Right kidney (tissue), 1 donor: ENCODE measurements around the gene ZFAND3.

Experiments used
- DNase-seq: peaks from one replicate; pipeline ENCODE4 v3.0.0-alpha.2; 2016

Gene ZFAND3

GRCh38 chr6:38051819-38052434 is 232.4 kb downstream of the ZFAND3 start:
- no peak for DNase-seq

- DNase-seq = no peak
Observed at GRCh38 chr6:38054527-38055202, 235.1 kb downstream of the ZFAND3 start.

- DNase-seq = no peak
Observed at GRCh38 chr6:38055203-38055589, 235.7 kb downstream of the ZFAND3 start.

GRCh38 chr6:38056361-38056760 is 236.8 kb downstream of the ZFAND3 start:
- no peak for DNase-seq

GRCh38 chr6:38057994-38058393 is 238.5 kb downstream of the ZFAND3 start:
- DNase-seq = no peak

GRCh38 chr6:38062066-38062465 is 242.5 kb downstream of the ZFAND3 start:
- DNase-seq = no peak

- no peak for DNase-seq
Observed at GRCh38 chr6:38063973-38064372, 244.4 kb downstream of the ZFAND3 start.

GRCh38 chr6:38064431-38064830 is 244.9 kb downstream of the ZFAND3 start:
- DNase-seq = no peak

GRCh38 chr6:38065734-38066305 is 246.3 kb downstream of the ZFAND3 start:
- DNase-seq = no peak

GRCh38 chr6:38067263-38067980 is 247.9 kb downstream of the ZFAND3 start:
- no peak for DNase-seq

- no peak for DNase-seq
Observed at GRCh38 chr6:38068854-38069590, 249.5 kb downstream of the ZFAND3 start.

GRCh38 chr6:38077488-38078030 is 258.0 kb downstream of the ZFAND3 start:
- no peak for DNase-seq

- no peak for DNase-seq
Observed at GRCh38 chr6:38078671-38079070, 259.1 kb downstream of the ZFAND3 start.

- no peak for DNase-seq
Observed at GRCh38 chr6:38079107-38079506, 259.6 kb downstream of the ZFAND3 start.

GRCh38 chr6:38079537-38079936 is 260.0 kb downstream of the ZFAND3 start:
- no peak for DNase-seq

GRCh38 chr6:38080360-38080759 is 260.8 kb downstream of the ZFAND3 start:
- DNase-seq = no peak

- DNase-seq = no peak
Observed at GRCh38 chr6:38080889-38081288, 261.4 kb downstream of the ZFAND3 start.

- DNase-seq = no peak
Observed at GRCh38 chr6:38085031-38085430, 265.5 kb downstream of the ZFAND3 start.

- no peak for DNase-seq
Observed at GRCh38 chr6:38086346-38086745, 266.8 kb downstream of the ZFAND3 start.

- no peak for DNase-seq
Observed at GRCh38 chr6:38088010-38088409, 268.5 kb downstream of the ZFAND3 start.

- no peak for DNase-seq
Observed at GRCh38 chr6:38088829-38089228, 269.3 kb downstream of the ZFAND3 start.

GRCh38 chr6:38091613-38092012 is 272.1 kb downstream of the ZFAND3 start:
- no peak for DNase-seq
